Activated CD4-positive, alpha-beta T cell treated with anti-CD3 and anti-CD28 coated beads, Interleukin-2, amount 10 ng/mL, durations not matched to agents 7 days and 5 days (primary cell): ENCODE measurements around the gene SMAD2. TPM values are rescaled to one million over a fixed set of nuclear protein-coding genes. Genes with fewer than 3 reads are reported as not detected.
"Not testable (repeated sequence)": the region's sequence is repeated elsewhere in the genome, so short reads cannot be mapped to it uniquely, and the experiment has no call there.

Experiments
- CTCF ChIA-PET: fragments of 350-600 bp; sonication (Branson Sonifier 250); formaldehyde crosslinking; loops from one replicate; lab custom pipeline; 2021; ENCODE audit warnings: antibody characterized with exemption; lab: Charles Lee
- POLR2A ChIA-PET: fragments of 350-600 bp; sonication (Branson Sonifier 250); formaldehyde crosslinking; loops from one replicate; lab custom pipeline; 2021; ENCODE audit warnings: antibody characterized with exemption; lab: Charles Lee
- DNase-seq: peaks from one replicate; pipeline ENCODE4 v3.0.0-alpha.2; 2020
- H3K27ac Mint-ChIP-seq: one replicate; pipeline ENCODE4 v1.8.0; 2021; ENCODE audit warnings: mild to moderate bottlenecking, moderate library complexity, mixed read lengths
- H3K27me3 Mint-ChIP-seq: one replicate; pipeline ENCODE4 v1.8.0; 2021; ENCODE audit warnings: mixed read lengths
- H3K36me3 Mint-ChIP-seq: one replicate; pipeline ENCODE4 v1.8.0; 2021; ENCODE audit warnings: low read depth, mixed read lengths
- H3K4me1 Mint-ChIP-seq: one replicate; pipeline ENCODE4 v1.8.0; 2021; ENCODE audit warnings: mixed read lengths
- H3K4me3 Mint-ChIP-seq: one replicate; pipeline ENCODE4 v1.8.0; 2021; ENCODE audit warnings: mild to moderate bottlenecking, moderate library complexity, mixed read lengths
- H3K9me3 Mint-ChIP-seq: one replicate; pipeline ENCODE4 v1.8.0; 2021; ENCODE audit warnings: mixed read lengths
- total RNA-seq, 2 experiments: library from RNA; stranded (reverse); gene quantifications; one replicate each; pipeline ENCODE4 v1.2.3, GENCODE V29; 2021

SMAD2 gene
- total RNA-seq, 2 experiments from 2014 or later = 141 to 158 TPM

GRCh38 chr18:47847635-47848034 is 82.8 kb downstream of the SMAD2 start:
- Mint-ChIP-seq H3K27ac (no peak overlapping the region), H3K4me3 (no peak overlapping the region), H3K9me3 (no peaks in the 10 kb centered on the region), H3K4me1 (no peaks in the 10 kb centered on the region), H3K36me3 (peaks cover 39% of the 10 kb centered on the region), H3K27me3 (no peaks in the 10 kb centered on the region)
- ChIA-PET POLR2A (interaction anchor here (0.5 kb wide), 1 partner anchor 1580 kb away, joined by 5 read pairs; no protein-coding TSS in a partner anchor), CTCF (no interaction called here)
- no peak for DNase-seq

- CTCF ChIA-PET = no interaction called here
- no peak for DNase-seq
- no peaks in the 10 kb centered on the region for H3K27me3 Mint-ChIP-seq
- no peaks in the 10 kb centered on the region for H3K9me3 Mint-ChIP-seq
- peaks cover 49% of the 10 kb centered on the region for H3K36me3 Mint-ChIP-seq
- H3K4me1 Mint-ChIP-seq = no peaks in the 10 kb centered on the region
- POLR2A ChIA-PET = no interaction called here
- H3K4me3 Mint-ChIP-seq = no peak overlapping the region
- no peak overlapping the region for H3K27ac Mint-ChIP-seq
Measured at GRCh38 chr18:47846431-47846830, 84.0 kb downstream of the SMAD2 start.

- H3K36me3 Mint-ChIP-seq = peaks cover 55% of the 10 kb centered on the region
- no peak overlapping the region for H3K27ac Mint-ChIP-seq
- CTCF ChIA-PET = interaction anchor here (0.6 kb wide), 1 partner anchor 1556 kb away, joined by 3 read pairs; no protein-coding TSS in a partner anchor
- H3K27me3 Mint-ChIP-seq = no peaks in the 10 kb centered on the region
- POLR2A ChIA-PET = no interaction called here
- H3K9me3 Mint-ChIP-seq = no peaks in the 10 kb centered on the region
- no peak for DNase-seq
- no peaks in the 10 kb centered on the region for H3K4me1 Mint-ChIP-seq
- H3K4me3 Mint-ChIP-seq = no peak overlapping the region
Measured at GRCh38 chr18:47844828-47845498, 85.5 kb downstream of the SMAD2 start.

GRCh38 chr18:47842836-47843235 is 87.6 kb downstream of the SMAD2 start:
- H3K4me1 Mint-ChIP-seq = no peaks in the 10 kb centered on the region
- no peak for DNase-seq
- H3K4me3 Mint-ChIP-seq = no peak overlapping the region
- CTCF ChIA-PET = no interaction called here
- no peaks in the 10 kb centered on the region for H3K27me3 Mint-ChIP-seq
- H3K27ac Mint-ChIP-seq = no peak overlapping the region
- POLR2A ChIA-PET = no interaction called here
- no peaks in the 10 kb centered on the region for H3K9me3 Mint-ChIP-seq
- peaks cover 67% of the 10 kb centered on the region for H3K36me3 Mint-ChIP-seq

GRCh38 chr18:47838396-47838795 is 92.1 kb downstream of the SMAD2 start:
- Mint-ChIP-seq H3K27me3 (no peaks in the 10 kb centered on the region), H3K9me3 (no peaks in the 10 kb centered on the region), H3K4me3 (no peak overlapping the region), H3K4me1 (no peaks in the 10 kb centered on the region), H3K36me3 (peaks cover 69% of the 10 kb centered on the region), H3K27ac (no peak overlapping the region)
- ChIA-PET CTCF (no interaction called here), POLR2A (no interaction called here)
- no peak for DNase-seq

GRCh38 chr18:47832348-47832747 is 98.1 kb downstream of the SMAD2 start:
- no peak overlapping the region for H3K27ac Mint-ChIP-seq
- ChIA-PET POLR2A (no interaction called here), CTCF (interaction anchor here (1.4 kb wide), 1 partner anchor 32 kb away, joined by 3 read pairs; no protein-coding TSS in a partner anchor)
- H3K36me3 Mint-ChIP-seq = peaks cover 39% of the 10 kb centered on the region
- peaks cover 2% of the 10 kb centered on the region for H3K4me1 Mint-ChIP-seq
- peaks cover 2% of the 10 kb centered on the region for H3K9me3 Mint-ChIP-seq
- no peaks in the 10 kb centered on the region for H3K27me3 Mint-ChIP-seq
- H3K4me3 Mint-ChIP-seq = no peak overlapping the region
- no peak for DNase-seq

- POLR2A ChIA-PET = no interaction called here
- Mint-ChIP-seq H3K36me3 (peaks cover 38% of the 10 kb centered on the region), H3K27me3 (no peaks in the 10 kb centered on the region), H3K9me3 (peaks cover 2% of the 10 kb centered on the region), H3K4me3 (no peak overlapping the region), H3K4me1 (peaks cover 2% of the 10 kb centered on the region), H3K27ac (no peak overlapping the region)
- DNase-seq = no peak
- CTCF ChIA-PET = interaction anchor here (0.6 to 1.4 kb wide), 2 partner anchors 13 to 33 kb away, joined by 3 read pairs; no protein-coding TSS in a partner anchor
Measured at GRCh38 chr18:47831351-47831750, 99.1 kb downstream of the SMAD2 start.

- H3K27me3 Mint-ChIP-seq = no peaks in the 10 kb centered on the region
- CTCF ChIA-PET = interaction anchor here (0.6 to 1.4 kb wide), 2 partner anchors 13 to 34 kb away, joined by 3 read pairs; no protein-coding TSS in a partner anchor
- no peak overlapping the region for H3K27ac Mint-ChIP-seq
- POLR2A ChIA-PET = no interaction called here
- DNase-seq = no peak
- peaks cover 2% of the 10 kb centered on the region for H3K4me1 Mint-ChIP-seq
- H3K4me3 Mint-ChIP-seq = no peak overlapping the region
- H3K9me3 Mint-ChIP-seq = peaks cover 2% of the 10 kb centered on the region
- peaks cover 38% of the 10 kb centered on the region for H3K36me3 Mint-ChIP-seq
Measured at GRCh38 chr18:47830772-47831171, 99.7 kb downstream of the SMAD2 start.

- H3K36me3 Mint-ChIP-seq = peaks cover 34% of the 10 kb centered on the region
- H3K9me3 Mint-ChIP-seq = peaks cover 2% of the 10 kb centered on the region
- H3K27me3 Mint-ChIP-seq = no peaks in the 10 kb centered on the region
- H3K4me1 Mint-ChIP-seq = peaks cover 2% of the 10 kb centered on the region
- ChIA-PET CTCF (no interaction called here), POLR2A (no interaction called here)
- H3K27ac Mint-ChIP-seq = no peak overlapping the region
- no peak overlapping the region for H3K4me3 Mint-ChIP-seq
- no peak for DNase-seq
Measured at GRCh38 chr18:47829831-47830230, 100.6 kb downstream of the SMAD2 start.

GRCh38 chr18:47828031-47828430 is 102.4 kb downstream of the SMAD2 start:
- H3K27me3 Mint-ChIP-seq, H3K4me3 Mint-ChIP-seq, H3K4me1 Mint-ChIP-seq, H3K9me3 Mint-ChIP-seq, POLR2A ChIA-PET, H3K27ac Mint-ChIP-seq, CTCF ChIA-PET, DNase-seq: not testable (repeated sequence)
- H3K36me3 Mint-ChIP-seq = peaks cover 28% of the 10 kb centered on the region

GRCh38 chr18:47826157-47827074 is 104.0 kb downstream of the SMAD2 start:
- H3K9me3 Mint-ChIP-seq = peaks cover 2% of the 10 kb centered on the region
- POLR2A ChIA-PET = no interaction called here
- no peak overlapping the region for H3K27ac Mint-ChIP-seq
- H3K4me3 Mint-ChIP-seq = no peak overlapping the region
- H3K27me3 Mint-ChIP-seq = no peaks in the 10 kb centered on the region
- H3K4me1 Mint-ChIP-seq = peaks cover 2% of the 10 kb centered on the region
- no peak for DNase-seq
- peaks cover 31% of the 10 kb centered on the region for H3K36me3 Mint-ChIP-seq
- CTCF ChIA-PET = no interaction called here

GRCh38 chr18:47821314-47821713 is 109.1 kb downstream of the SMAD2 start:
- no peak for DNase-seq
- no peaks in the 10 kb centered on the region for H3K4me1 Mint-ChIP-seq
- H3K27me3 Mint-ChIP-seq = no peaks in the 10 kb centered on the region
- no peak overlapping the region for H3K4me3 Mint-ChIP-seq
- no peak overlapping the region for H3K27ac Mint-ChIP-seq
- ChIA-PET CTCF (no interaction called here), POLR2A (no interaction called here)
- no peaks in the 10 kb centered on the region for H3K9me3 Mint-ChIP-seq
- peaks cover 10% of the 10 kb centered on the region for H3K36me3 Mint-ChIP-seq

GRCh38 chr18:47817795-47818077 is 112.7 kb downstream of the SMAD2 start:
- Mint-ChIP-seq H3K4me3 (no peak overlapping the region), H3K27ac (no peak overlapping the region), H3K4me1 (no peaks in the 10 kb centered on the region), H3K9me3 (no peaks in the 10 kb centered on the region), H3K36me3 (peaks cover 10% of the 10 kb centered on the region), H3K27me3 (no peaks in the 10 kb centered on the region)
- ChIA-PET POLR2A (no interaction called here), CTCF (interaction anchor here (0.9 kb wide), 2 partner anchors 10 to 13 kb away, joined by 3 read pairs; no protein-coding TSS in a partner anchor)
- DNase-seq = no peak
